ENCODE results near the gene PLA2G2D.

Gene PLA2G2D

GRCh38 chr1:20108366-20109123 lies 10.8 kb downstream of the PLA2G2D start:
- Histone ChIP-seq H3K27ac (replicated peaks) (no peak overlapping the region), H3K27me3 (ENCODE audit: insufficient read depth, poor library complexity, severe bottlenecking) (no peaks in the 10 kb centered on the region), H3K4me3 (replicated peaks; ENCODE audit: insufficient read depth, low read length) (no peak overlapping the region)
- TF ChIP-seq GABPA (IDR thresholded peaks at IDR 0.05; ENCODE audit: low read depth) (no peak), SPI1 (IDR thresholded peaks at IDR 0.05; ENCODE audit: borderline replicate concordance, low read depth) (no peak), CTCF (IDR thresholded peaks at IDR 0.05; ENCODE audit: insufficient read depth, low read length) (no peak), POLR2AphosphoS5 (IDR thresholded peaks at IDR 0.05; ENCODE audit: low read depth) (no peak), REST (IDR thresholded peaks at IDR 0.05; ENCODE audit: insufficient replicate concordance, low read depth) (no peak)
- DNase-seq (ENCODE audit: low read depth in 1 of 2, low spot score in 1 of 2), result no peak

GRCh38 chr1:20107796-20108195 lies 11.5 kb downstream of the PLA2G2D start:
- Histone ChIP-seq H3K4me3 (replicated peaks; ENCODE audit: insufficient read depth, low read length) (no peak overlapping the region), H3K27ac (replicated peaks) (no peak overlapping the region), H3K27me3 (ENCODE audit: insufficient read depth, poor library complexity, severe bottlenecking) (no peaks in the 10 kb centered on the region)
- no peak for TF ChIP-seq GABPA (IDR thresholded peaks at IDR 0.05; ENCODE audit: low read depth)
- no peak for TF ChIP-seq CTCF (IDR thresholded peaks at IDR 0.05; ENCODE audit: insufficient read depth, low read length)
- no peak for TF ChIP-seq REST (IDR thresholded peaks at IDR 0.05; ENCODE audit: insufficient replicate concordance, low read depth)
- no peak for DNase-seq (ENCODE audit: low read depth in 1 of 2, low spot score in 1 of 2)

GRCh38 chr1:20107351-20107750 lies 12.0 kb downstream of the PLA2G2D start:
- no peak for DNase-seq (ENCODE audit: low read depth in 1 of 2, low spot score in 1 of 2)
- TF ChIP-seq CTCF (IDR thresholded peaks at IDR 0.05; ENCODE audit: insufficient read depth, low read length), result no peak
- no peak for TF ChIP-seq POLR2AphosphoS5 (IDR thresholded peaks at IDR 0.05; ENCODE audit: low read depth)
- TF ChIP-seq SPI1 (IDR thresholded peaks at IDR 0.05; ENCODE audit: borderline replicate concordance, low read depth), result no peak
- no peak for TF ChIP-seq GABPA (IDR thresholded peaks at IDR 0.05; ENCODE audit: low read depth)
- TF ChIP-seq REST (IDR thresholded peaks at IDR 0.05; ENCODE audit: insufficient replicate concordance, low read depth), result no peak
- Histone ChIP-seq H3K27ac (replicated peaks) (no peak overlapping the region), H3K27me3 (ENCODE audit: insufficient read depth, poor library complexity, severe bottlenecking) (no peaks in the 10 kb centered on the region), H3K4me3 (replicated peaks; ENCODE audit: insufficient read depth, low read length) (no peak overlapping the region)

Data from HL-60 (cell line).